Activated T-cell treated with anti-CD3 and anti-CD28 coated beads for 24 hours (primary cell): ENCODE data around the gene CLPSL1.
A peak's percentile ranks its signal among the peaks of the same experiment; 100 is the strongest.

Source experiments
- DNase-seq: peaks from one replicate; pipeline ENCODE4 v3.0.0-alpha.2; 2020; ENCODE audit warnings: low read depth

Gene CLPSL1

GRCh38 chr6:35797837-35798526 lies 17.2 kb downstream of the CLPSL1 start:
- no peak for DNase-seq

DNA sequence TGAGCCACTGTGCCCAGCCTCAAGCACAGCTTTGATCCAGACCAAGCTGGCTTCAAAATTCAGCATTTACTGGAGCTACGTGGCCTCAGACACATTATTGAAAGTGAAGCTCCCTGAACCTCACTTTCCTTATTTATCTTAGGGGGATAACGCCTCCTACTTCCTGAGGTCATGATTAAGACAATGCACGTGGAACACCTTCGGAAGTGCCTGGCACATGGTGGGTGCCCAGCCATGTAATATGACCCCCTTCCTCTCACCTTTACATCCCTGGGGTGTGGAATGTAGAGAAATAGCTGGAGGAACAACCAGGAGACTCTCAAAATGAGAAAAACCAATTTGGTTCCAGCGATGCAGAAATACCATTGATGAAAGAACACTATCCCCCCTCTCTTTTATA lies 17.9 kb downstream of the CLPSL1 start:
- no peak for DNase-seq

GRCh38 chr6:35801148-35801547 lies 20.3 kb downstream of the CLPSL1 start:
- no peak for DNase-seq

DNA sequence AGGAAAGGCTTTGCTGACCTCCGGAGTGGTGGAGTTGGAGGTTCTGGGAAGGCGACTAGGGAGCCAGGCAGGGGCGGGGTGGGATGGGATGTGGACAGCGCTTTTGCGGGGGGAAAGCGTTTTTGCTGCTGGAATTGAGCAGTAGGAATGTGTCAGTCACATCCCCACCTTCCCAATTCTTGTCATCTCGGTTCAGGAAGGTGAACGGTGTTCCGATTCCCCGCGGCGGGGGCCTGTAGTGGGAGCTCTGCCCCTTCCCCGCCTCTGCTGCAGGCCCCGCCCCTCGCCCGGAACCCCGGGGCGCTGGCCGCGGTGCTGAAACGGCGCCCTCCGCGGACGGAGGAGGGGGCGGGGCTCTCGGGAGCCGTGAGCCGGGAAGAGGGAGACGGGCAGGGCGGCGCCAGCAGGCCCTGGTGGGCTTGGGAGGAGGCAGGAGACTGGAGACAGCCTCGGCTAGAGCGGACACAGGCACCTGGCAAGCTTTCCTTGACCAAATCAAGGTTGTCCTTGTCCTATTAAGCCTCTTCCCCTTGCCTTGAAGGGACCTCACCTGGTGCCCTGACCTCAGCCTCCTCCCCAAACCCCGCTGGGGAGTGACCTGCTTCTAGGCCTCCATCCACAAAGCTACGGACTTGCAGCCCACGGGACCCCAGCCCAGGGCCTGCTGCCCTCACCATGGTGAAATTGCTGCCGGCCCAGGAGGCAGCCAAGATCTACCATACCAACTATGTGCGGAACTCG lies 24.3 kb downstream of the CLPSL1 start, which contains the start of gene LHFPL5:
Gene LHFPL5, plus strand, starts transcription at position 357 of the 741 bp plus-strand sequence. Its CDS starts 319 bp downstream, at position 676.
- peak; percentile 20 for DNase-seq

DNA sequence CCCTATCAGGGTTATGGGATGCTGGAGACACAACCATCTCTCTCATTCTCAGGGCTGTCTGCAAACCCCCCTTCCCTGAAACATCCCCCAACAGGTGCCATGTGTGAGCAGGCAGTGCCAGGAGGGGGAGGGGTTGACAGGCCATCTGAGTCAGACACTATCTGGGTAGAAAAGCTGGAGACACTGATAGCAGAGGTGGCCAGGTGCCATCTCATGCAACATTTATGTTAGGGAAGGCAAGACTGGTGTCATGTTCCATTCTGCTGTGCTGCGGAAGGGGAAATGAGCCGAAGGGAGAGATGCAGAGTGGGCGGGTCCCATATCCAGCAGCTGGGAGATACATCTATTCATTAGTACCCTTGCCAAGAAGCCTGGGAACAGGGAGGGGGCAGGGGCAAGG lies 27.9 kb downstream of the CLPSL1 start:
- no peak for DNase-seq

- DNase-seq, result no peak
Measured at GRCh38 chr6:35809809-35810208, 29.0 kb downstream of the CLPSL1 start.

- DNase-seq, result no peak
Measured at GRCh38 chr6:35810971-35811698, 30.3 kb downstream of the CLPSL1 start.

- DNase-seq, result no peak
Measured at GRCh38 chr6:35811699-35811995, 30.8 kb downstream of the CLPSL1 start.

DNA sequence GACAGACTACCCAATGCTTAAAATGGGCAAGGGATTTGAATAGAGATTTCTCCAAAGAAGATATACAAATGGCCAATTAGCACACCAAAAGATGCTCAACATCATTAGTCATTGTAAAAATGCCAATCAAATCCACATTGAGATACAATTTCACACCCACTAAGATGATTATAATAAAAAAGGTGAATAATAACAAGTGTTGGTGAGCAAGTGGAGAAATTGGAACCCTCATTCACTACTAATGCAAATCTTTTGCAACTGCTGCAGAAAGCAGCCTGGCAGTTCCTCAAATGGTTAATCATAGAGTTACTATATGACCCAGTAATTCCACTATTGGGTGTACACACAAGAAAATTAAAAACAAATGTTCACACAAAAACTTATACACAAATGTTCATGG lies 36.7 kb downstream of the CLPSL1 start:
- no peak for DNase-seq

GRCh38 chr6:35823601-35824000 lies 42.8 kb downstream of the CLPSL1 start:
- no peak for DNase-seq

DNA sequence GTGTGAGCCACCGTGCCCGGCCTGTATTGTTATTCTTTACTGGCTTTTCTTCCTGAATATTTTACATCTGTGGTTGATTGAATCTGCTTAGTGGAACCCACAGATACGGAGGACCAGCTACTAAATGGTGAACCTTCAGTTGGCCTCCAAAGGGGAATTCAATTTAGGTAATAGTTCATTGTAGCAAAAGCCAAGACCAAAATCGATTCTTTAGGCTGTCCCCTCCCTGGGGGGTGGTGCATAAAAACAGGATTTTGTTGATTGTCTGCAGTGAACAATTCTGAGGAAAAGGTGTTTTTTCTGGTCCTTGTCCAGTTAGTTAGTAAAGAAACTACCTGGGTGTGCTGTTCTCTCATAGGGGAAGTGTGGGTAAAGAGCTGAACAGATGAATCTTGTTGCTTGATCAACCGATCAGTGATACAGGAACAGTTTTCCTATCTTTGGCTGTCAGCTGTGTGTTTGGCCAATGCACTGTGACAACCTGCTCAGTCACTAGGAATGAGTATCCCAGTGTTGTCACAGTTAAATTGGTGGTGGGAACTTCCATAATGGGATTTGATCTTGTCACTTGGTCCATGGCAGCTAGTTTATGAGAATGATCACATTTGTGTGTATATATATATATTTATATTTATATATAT lies 43.9 kb downstream of the CLPSL1 start:
- no peak for DNase-seq

DNA sequence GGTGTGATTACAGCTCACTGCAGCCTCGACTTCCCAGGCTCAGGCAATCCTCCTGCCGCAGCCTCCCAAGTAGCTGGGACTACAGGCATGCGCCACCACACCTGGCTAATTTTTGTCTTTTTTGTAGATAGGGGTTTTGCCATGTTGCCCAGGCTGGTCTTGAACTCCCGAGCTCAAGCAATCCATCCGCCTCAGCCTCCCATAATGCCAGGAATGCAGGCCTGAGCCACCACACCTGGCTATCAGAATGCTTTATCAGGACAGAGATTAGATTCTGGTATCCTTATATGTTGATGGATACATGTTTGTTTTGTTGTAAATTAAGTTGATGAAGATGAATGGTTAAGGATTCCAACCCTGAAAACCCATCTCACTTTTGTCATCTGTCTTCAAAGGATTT lies 48.5 kb downstream of the CLPSL1 start:
- no peak for DNase-seq

GRCh38 chr6:35831257-35832007 lies 50.6 kb downstream of the CLPSL1 start:
- no peak for DNase-seq

GRCh38 chr6:35833536-35833935 lies 52.7 kb downstream of the CLPSL1 start:
- no peak for DNase-seq
